Measurements from ENCODE around the gene PHKB. TPM values are rescaled to one million over a fixed set of nuclear protein-coding genes. Genes with fewer than 3 reads are reported as not detected.

PHKB gene
- total RNA-seq, 1 experiment from 2014 or later: 38.8 TPM

- Histone ChIP-seq H2BK5ac (ENCODE audit: insufficient read length, low read length) (no peak overlapping the region), H2BK120ac (ENCODE audit: low read depth, low read length, poor library complexity, severe bottlenecking) (no peak overlapping the region), H4K5ac (ENCODE audit: insufficient read length, low read depth, low read length) (no peak overlapping the region), H3K23me2 (ENCODE audit: insufficient read length, low read depth, low read length, poor library complexity, severe bottlenecking) (no peaks in the 10 kb centered on the region), H2BK15ac (ENCODE audit: low read depth, low read length) (no peak overlapping the region), H3K4me2 (ENCODE audit: insufficient read depth, insufficient read length, low read length) (no peak overlapping the region), H2BK12ac (ENCODE audit: insufficient read length, low read depth, low read length) (no peak overlapping the region), H4K20me1 (ENCODE audit: control insufficient read depth, insufficient read depth, insufficient read length) (no peaks in the 10 kb centered on the region), H3K27ac (ENCODE audit: insufficient read length, low read depth, low read length) (no peak overlapping the region), H4K91ac (ENCODE audit: insufficient read length, low read depth, low read length) (no peak overlapping the region), H3K18ac (ENCODE audit: insufficient read length, low read depth, low read length) (no peak overlapping the region), H4K8ac (replicated peaks; ENCODE audit: insufficient read length, low read depth, low read length) (no peak overlapping the region), H3T11ph (ENCODE audit: low read length) (no peak overlapping the region), H3K9ac (ENCODE audit: extremely low read depth, insufficient read length, low read length) (no peak overlapping the region), H3K14ac (ENCODE audit: insufficient read depth, low read length) (no peak overlapping the region), H3K79me2 (ENCODE audit: insufficient read depth, low read length) (no peaks in the 10 kb centered on the region), H2BK20ac (ENCODE audit: low read depth, low read length, poor library complexity, severe bottlenecking) (no peak overlapping the region), H3K27me3 (ENCODE audit: insufficient read depth, low read length) (no peaks in the 10 kb centered on the region), H2AFZ (ENCODE audit: low read length) (no peak overlapping the region), H3K4me1 (ENCODE audit: insufficient read depth, low read length) (no peaks in the 10 kb centered on the region), H2AK5ac (ENCODE audit: insufficient read length, low read length) (no peak overlapping the region), H3K79me1 (ENCODE audit: insufficient read depth, low read depth, low read length, poor library complexity, severe bottlenecking) (no peaks in the 10 kb centered on the region), H3K4ac (ENCODE audit: low read depth, low read length) (no peak overlapping the region), H3K56ac (ENCODE audit: insufficient read length, low read depth, low read length) (no peak overlapping the region), H3K23ac (ENCODE audit: insufficient read length, low read depth, low read length) (no peak overlapping the region), H3K9me3 (ENCODE audit: control insufficient read depth, low read depth, low read length) (no peaks in the 10 kb centered on the region)
- Mint-ChIP-seq H3K9me3 (no peaks in the 10 kb centered on the region; a peak in 1 of 5 replicates), H3K4me1 (peaks cover 3 to 6% of the 10 kb centered on the region in 2 experiments; a peak in 3 of 4 replicates), H3K4me3 (no peak overlapping the region), H3K27me3 (ENCODE audit: low read depth) (no peaks in the 10 kb centered on the region), H3K36me3 (ENCODE audit: insufficient read depth in 1 of 3, low read depth in 3 of 3) (no peaks in the 10 kb centered on the region), H3K27ac (no peak overlapping the region)
- WGBS (ENCODE audit: extremely low coverage, insufficient read length, low lambda C conversion rate): no CpG with 5 or more reads among the region's 4 CpGs
- TF ChIP-seq, protein P1, sequence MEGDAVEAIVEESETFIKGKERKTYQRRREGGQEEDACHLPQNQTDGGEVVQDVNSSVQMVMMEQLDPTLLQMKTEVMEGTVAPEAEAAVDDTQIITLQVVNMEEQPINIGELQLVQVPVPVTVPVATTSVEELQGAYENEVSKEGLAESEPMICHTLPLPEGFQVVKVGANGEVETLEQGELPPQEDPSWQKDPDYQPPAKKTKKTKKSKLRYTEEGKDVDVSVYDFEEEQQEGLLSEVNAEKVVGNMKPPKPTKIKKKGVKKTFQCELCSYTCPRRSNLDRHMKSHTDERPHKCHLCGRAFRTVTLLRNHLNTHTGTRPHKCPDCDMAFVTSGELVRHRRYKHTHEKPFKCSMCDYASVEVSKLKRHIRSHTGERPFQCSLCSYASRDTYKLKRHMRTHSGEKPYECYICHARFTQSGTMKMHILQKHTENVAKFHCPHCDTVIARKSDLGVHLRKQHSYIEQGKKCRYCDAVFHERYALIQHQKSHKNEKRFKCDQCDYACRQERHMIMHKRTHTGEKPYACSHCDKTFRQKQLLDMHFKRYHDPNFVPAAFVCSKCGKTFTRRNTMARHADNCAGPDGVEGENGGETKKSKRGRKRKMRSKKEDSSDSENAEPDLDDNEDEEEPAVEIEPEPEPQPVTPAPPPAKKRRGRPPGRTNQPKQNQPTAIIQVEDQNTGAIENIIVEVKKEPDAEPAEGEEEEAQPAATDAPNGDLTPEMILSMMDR (conservative IDR thresholded peaks at IDR 0.05): no peak
- DNase-seq: no peak
Observed at GRCh38 chr16:47711809-47712208, 250.7 kb downstream of the PHKB start.
